Panc1 (cell line): ENCODE measurements around the gene ZNF684.

Experiments
- POLR2AphosphoS5 ChIP-seq: IDR thresholded peaks from 2 replicates; pipeline ENCODE4 v1.6.1; 2012; ENCODE audit warnings: mild to moderate bottlenecking, low read depth, low read length, moderate library complexity
- REST ChIP-seq, 2 experiments: IDR thresholded peaks; 2 replicates each; pipeline ENCODE4 v1.6.1; 2011 to 2012; ENCODE audit warnings: low read depth in 2 of 2, control low read depth in 1 of 2, low read length in 1 of 2, mild to moderate bottlenecking in 1 of 2, moderate library complexity in 1 of 2; ENCODE audit not compliant: insufficient read depth in 1 of 2
- SIN3A ChIP-seq: IDR thresholded peaks from 2 replicates; pipeline ENCODE4 v1.6.1; 2012; ENCODE audit warnings: low read depth, mild to moderate bottlenecking, low read length, moderate library complexity, borderline replicate concordance; ENCODE audit not compliant: insufficient read depth
- TCF7L2 ChIP-seq: IDR thresholded peaks from 2 replicates; pipeline ENCODE4 v1.6.1; 2011; ENCODE audit warnings: mild to moderate bottlenecking, low read depth, low read length, inconsistent platforms
- TF ChIP-seq, protein P1 (sequence below): fragments of 450-650 bp; IDR thresholded peaks from 2 replicates; pipeline ENCODE4 v1.5.1; 2017; ENCODE audit warnings: mild to moderate bottlenecking

- TF ChIP-seq, protein P1, sequence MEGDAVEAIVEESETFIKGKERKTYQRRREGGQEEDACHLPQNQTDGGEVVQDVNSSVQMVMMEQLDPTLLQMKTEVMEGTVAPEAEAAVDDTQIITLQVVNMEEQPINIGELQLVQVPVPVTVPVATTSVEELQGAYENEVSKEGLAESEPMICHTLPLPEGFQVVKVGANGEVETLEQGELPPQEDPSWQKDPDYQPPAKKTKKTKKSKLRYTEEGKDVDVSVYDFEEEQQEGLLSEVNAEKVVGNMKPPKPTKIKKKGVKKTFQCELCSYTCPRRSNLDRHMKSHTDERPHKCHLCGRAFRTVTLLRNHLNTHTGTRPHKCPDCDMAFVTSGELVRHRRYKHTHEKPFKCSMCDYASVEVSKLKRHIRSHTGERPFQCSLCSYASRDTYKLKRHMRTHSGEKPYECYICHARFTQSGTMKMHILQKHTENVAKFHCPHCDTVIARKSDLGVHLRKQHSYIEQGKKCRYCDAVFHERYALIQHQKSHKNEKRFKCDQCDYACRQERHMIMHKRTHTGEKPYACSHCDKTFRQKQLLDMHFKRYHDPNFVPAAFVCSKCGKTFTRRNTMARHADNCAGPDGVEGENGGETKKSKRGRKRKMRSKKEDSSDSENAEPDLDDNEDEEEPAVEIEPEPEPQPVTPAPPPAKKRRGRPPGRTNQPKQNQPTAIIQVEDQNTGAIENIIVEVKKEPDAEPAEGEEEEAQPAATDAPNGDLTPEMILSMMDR: no peak
- TF ChIP-seq SIN3A (no peak), TCF7L2 (no peak), POLR2AphosphoS5 (no peak), REST (IDR thresholded peaks at IDR 0.05; ENCODE audit: insufficient read depth in 1 of 2, low read depth in 2 of 2, low read length in 1 of 2) (no peak)
Observed at GRCh38 chr1:40582116-40582515, 50.7 kb downstream of the ZNF684 start.
